KMS-11 (cell line): ENCODE measurements around the gene USP53.

ENCODE experiments used
- H2AFZ ChIP-seq: fragments of 200-600 bp; sonication (generic); 2 replicates; pipeline ENCODE4 v1.6.1; 2016; ENCODE audit warnings: antibody characterized with exemption, mixed run types, low read depth
- H3K27ac ChIP-seq: fragments of 200-600 bp; sonication (generic); 2 replicates; pipeline ENCODE4 v1.6.1; 2016; ENCODE audit warnings: mild to moderate bottlenecking, mixed run types
- H3K27me3 ChIP-seq: fragments of 200-600 bp; sonication (generic); 2 replicates; pipeline ENCODE4 v1.6.1; 2017; ENCODE audit warnings: mild to moderate bottlenecking, low read depth, mixed run types, moderate library complexity; ENCODE audit not compliant: insufficient read depth
- H3K36me3 ChIP-seq: fragments of 200-600 bp; sonication (generic); 2 replicates; pipeline ENCODE4 v1.6.1; 2017; ENCODE audit warnings: mild to moderate bottlenecking, mixed run types; ENCODE audit not compliant: insufficient read depth
- H3K4me1 ChIP-seq: fragments of 200-600 bp; sonication (generic); 2 replicates; pipeline ENCODE4 v1.6.1; 2016; ENCODE audit warnings: mild to moderate bottlenecking, low read depth, mixed run types; ENCODE audit not compliant: poor library complexity, severe bottlenecking
- H3K4me2 ChIP-seq: fragments of 200-600 bp; sonication (generic); 2 replicates; pipeline ENCODE4 v1.7.0; 2016; ENCODE audit warnings: mild to moderate bottlenecking, mixed run types
- H3K4me3 ChIP-seq: fragments of 200-600 bp; sonication (generic); IDR thresholded peaks from 2 replicates; pipeline ENCODE4 v1.6.1; 2017; ENCODE audit warnings: low read depth, low read length, mixed read lengths; ENCODE audit not compliant: insufficient read depth
- H3K79me2 ChIP-seq: fragments of 200-600 bp; sonication (generic); 2 replicates; pipeline ENCODE4 v1.6.1; 2016; ENCODE audit warnings: low read depth, mixed run types; ENCODE audit not compliant: insufficient read depth
- H3K9ac ChIP-seq: fragments of 200-600 bp; sonication (generic); 2 replicates; pipeline ENCODE4 v1.6.1; 2016; ENCODE audit warnings: mild to moderate bottlenecking, mixed run types
- H4K20me1 ChIP-seq: fragments of 200-600 bp; sonication (generic); 2 replicates; pipeline ENCODE4 v1.6.1; 2016; ENCODE audit warnings: mild to moderate bottlenecking, mixed run types; ENCODE audit not compliant: insufficient read depth
- TF ChIP-seq, protein P1 (sequence below): fragments of 200-600 bp; sonication (generic); conservative IDR thresholded peaks from 2 replicates; pipeline ENCODE4 v1.6.1; 2017; ENCODE audit warnings: low read depth, mild to moderate bottlenecking, antibody characterized with exemption, low read length, moderate library complexity, mixed read lengths

The USP53 gene

GRCh38 chr4:119284876-119285780 is 72.6 kb downstream of the USP53 start:
- Histone ChIP-seq H3K36me3 (no peaks in the 10 kb centered on the region), H3K9ac (no peak overlapping the region), H2AFZ (no peak overlapping the region; the same call in 1 of the 2 replicates), H4K20me1 (no peaks in the 10 kb centered on the region), H3K27ac (peak overlapping the region; percentile 7; the same call in 1 of the 2 replicates), H3K4me3 (no peak overlapping the region), H3K79me2 (no peaks in the 10 kb centered on the region), H3K4me2 (peak overlapping the region; percentile 55), H3K4me1 (peaks cover 24% of the 10 kb centered on the region), H3K27me3 (no peaks in the 10 kb centered on the region)
- TF ChIP-seq, protein P1, sequence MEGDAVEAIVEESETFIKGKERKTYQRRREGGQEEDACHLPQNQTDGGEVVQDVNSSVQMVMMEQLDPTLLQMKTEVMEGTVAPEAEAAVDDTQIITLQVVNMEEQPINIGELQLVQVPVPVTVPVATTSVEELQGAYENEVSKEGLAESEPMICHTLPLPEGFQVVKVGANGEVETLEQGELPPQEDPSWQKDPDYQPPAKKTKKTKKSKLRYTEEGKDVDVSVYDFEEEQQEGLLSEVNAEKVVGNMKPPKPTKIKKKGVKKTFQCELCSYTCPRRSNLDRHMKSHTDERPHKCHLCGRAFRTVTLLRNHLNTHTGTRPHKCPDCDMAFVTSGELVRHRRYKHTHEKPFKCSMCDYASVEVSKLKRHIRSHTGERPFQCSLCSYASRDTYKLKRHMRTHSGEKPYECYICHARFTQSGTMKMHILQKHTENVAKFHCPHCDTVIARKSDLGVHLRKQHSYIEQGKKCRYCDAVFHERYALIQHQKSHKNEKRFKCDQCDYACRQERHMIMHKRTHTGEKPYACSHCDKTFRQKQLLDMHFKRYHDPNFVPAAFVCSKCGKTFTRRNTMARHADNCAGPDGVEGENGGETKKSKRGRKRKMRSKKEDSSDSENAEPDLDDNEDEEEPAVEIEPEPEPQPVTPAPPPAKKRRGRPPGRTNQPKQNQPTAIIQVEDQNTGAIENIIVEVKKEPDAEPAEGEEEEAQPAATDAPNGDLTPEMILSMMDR: no peak

DNA sequence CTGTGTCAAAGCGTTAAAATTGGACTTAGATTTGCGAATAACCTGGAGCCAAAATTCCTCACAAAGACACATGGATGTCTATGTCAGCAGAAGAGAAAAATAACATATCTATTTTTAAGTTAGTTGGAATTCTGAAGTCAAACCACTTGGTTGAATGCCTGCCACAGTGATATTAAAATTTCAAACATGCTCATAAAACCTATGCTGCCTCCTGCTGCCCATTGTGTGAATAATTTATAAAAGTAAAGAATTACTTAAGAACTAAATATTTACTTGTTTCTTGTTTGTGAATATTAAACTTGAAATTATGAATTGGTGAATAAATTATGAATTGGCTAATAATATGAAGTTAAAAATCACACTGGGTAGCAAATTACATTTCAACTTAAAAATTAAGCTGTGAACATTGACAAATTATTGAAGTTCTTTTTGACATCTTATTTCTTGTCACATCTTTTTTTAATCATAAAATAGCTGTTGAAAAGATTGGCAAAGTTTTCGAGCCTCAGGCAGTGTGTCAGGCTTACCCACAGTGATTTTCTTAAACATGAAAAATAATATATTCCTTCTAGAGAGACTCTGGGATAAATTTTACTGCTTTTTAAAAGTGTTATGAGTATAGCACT is 74.0 kb downstream of the USP53 start:
- no peak overlapping the region for H2AFZ ChIP-seq
- H3K79me2 ChIP-seq: no peaks in the 10 kb centered on the region
- TF ChIP-seq, protein P1: peak; percentile 69
- no peak overlapping the region for H3K4me3 ChIP-seq
- no peak overlapping the region for H3K27ac ChIP-seq
- H3K4me1 ChIP-seq: peaks cover 24% of the 10 kb centered on the region
- H3K9ac ChIP-seq: no peak overlapping the region
- H4K20me1 ChIP-seq: no peaks in the 10 kb centered on the region
- H3K27me3 ChIP-seq: no peaks in the 10 kb centered on the region
- no peak overlapping the region for H3K4me2 ChIP-seq
- no peaks in the 10 kb centered on the region for H3K36me3 ChIP-seq

GRCh38 chr4:119289313-119289712 is 76.8 kb downstream of the USP53 start:
- Histone ChIP-seq H3K27ac (no peak overlapping the region), H3K4me3 (no peak overlapping the region), H2AFZ (no peak overlapping the region), H4K20me1 (no peaks in the 10 kb centered on the region), H3K4me1 (peaks cover 21% of the 10 kb centered on the region), H3K27me3 (no peaks in the 10 kb centered on the region), H3K9ac (no peak overlapping the region), H3K4me2 (no peak overlapping the region), H3K79me2 (no peaks in the 10 kb centered on the region), H3K36me3 (no peaks in the 10 kb centered on the region)
- TF ChIP-seq, protein P1: no peak

GRCh38 chr4:119290598-119290997 is 78.1 kb downstream of the USP53 start:
- no peaks in the 10 kb centered on the region for H3K36me3 ChIP-seq
- TF ChIP-seq, protein P1: no peak
- peaks cover 8% of the 10 kb centered on the region for H3K4me1 ChIP-seq
- H3K4me2 ChIP-seq: no peak overlapping the region
- H3K79me2 ChIP-seq: no peaks in the 10 kb centered on the region
- H3K4me3 ChIP-seq: no peak overlapping the region
- H3K9ac ChIP-seq: no peak overlapping the region
- no peaks in the 10 kb centered on the region for H3K27me3 ChIP-seq
- H4K20me1 ChIP-seq: no peaks in the 10 kb centered on the region
- no peak overlapping the region for H3K27ac ChIP-seq
- no peak overlapping the region for H2AFZ ChIP-seq
